WERI-Rb-1 (cell line): ENCODE results near the gene PLCG2.

ENCODE experiments used
- DNase-seq: peaks from one replicate; pipeline ENCODE4 v3.0.0-alpha.2; 2020
- H3K27ac ChIP-seq: fragments of 250-450 bp; sonication (Bioruptor Pico); 2 replicates; pipeline ENCODE4 v1.5.1; 2020; ENCODE audit warnings: mild to moderate bottlenecking, moderate library complexity
- H3K27me3 ChIP-seq: fragments of 250-450 bp; sonication (Bioruptor Pico); 2 replicates; pipeline ENCODE4 v1.5.1; 2021; ENCODE audit warnings: mild to moderate bottlenecking, low read depth, moderate library complexity; ENCODE audit not compliant: insufficient read depth, severe bottlenecking
- H3K36me3 ChIP-seq: fragments of 250-450 bp; sonication (Bioruptor Pico); 2 replicates; pipeline ENCODE4 v1.5.1; 2020; ENCODE audit warnings: mild to moderate bottlenecking, moderate library complexity
- H3K4me3 ChIP-seq: 2 replicates; pipeline ENCODE4 v1.5.1; 2011; ENCODE audit warnings: low read depth, mild to moderate bottlenecking, control low read depth, low read length
- H3K9me3 ChIP-seq: fragments of 250-450 bp; sonication (Bioruptor Pico); 2 replicates; pipeline ENCODE4 v1.5.1; 2021; ENCODE audit warnings: mild to moderate bottlenecking, moderate library complexity; ENCODE audit not compliant: severe bottlenecking
- CTCF ChIP-seq: IDR thresholded peaks from 2 replicates; pipeline ENCODE4 v1.5.1; 2011; ENCODE audit warnings: low read depth, mild to moderate bottlenecking, control low read depth, inconsistent platforms, low read length

The PLCG2 gene

GRCh38 chr16:81938326-81939163, 159.5 kb downstream of the PLCG2 start:
- DNase-seq, result no peak
- Histone ChIP-seq H3K4me3 (no peak overlapping the region), H3K9me3 (no peaks in the 10 kb centered on the region), H3K27me3 (no peaks in the 10 kb centered on the region), H3K36me3 (no peaks in the 10 kb centered on the region), H3K27ac (no peak overlapping the region)
- TF ChIP-seq CTCF, result no peak

- H3K27me3 ChIP-seq, result no peaks in the 10 kb centered on the region
- H3K27ac ChIP-seq, result no peak overlapping the region
- no peaks in the 10 kb centered on the region for H3K9me3 ChIP-seq
- H3K4me3 ChIP-seq, result no peak overlapping the region
- TF ChIP-seq CTCF, result peak; percentile 18; the same call in 1 of the 2 replicates
- no peaks in the 10 kb centered on the region for H3K36me3 ChIP-seq
- peak; percentile 7 for DNase-seq
Observed at GRCh38 chr16:81939164-81940056, 160.3 kb downstream of the PLCG2 start.

GRCh38 chr16:81940781-81941560, 161.9 kb downstream of the PLCG2 start:
- H3K9me3 ChIP-seq, result no peaks in the 10 kb centered on the region
- H3K36me3 ChIP-seq, result no peaks in the 10 kb centered on the region
- TF ChIP-seq CTCF, result no peak
- H3K27me3 ChIP-seq, result no peaks in the 10 kb centered on the region
- DNase-seq, result peak; percentile 21
- no peak overlapping the region for H3K27ac ChIP-seq
- no peak overlapping the region for H3K4me3 ChIP-seq

- H3K36me3 ChIP-seq, result no peaks in the 10 kb centered on the region
- H3K27me3 ChIP-seq, result no peaks in the 10 kb centered on the region
- no peaks in the 10 kb centered on the region for H3K9me3 ChIP-seq
- H3K4me3 ChIP-seq, result no peak overlapping the region
- DNase-seq, result peak; percentile 51
- H3K27ac ChIP-seq, result 0 out of 2 replicates have a peak overlapping the region, but pooled peaks have one; percentile 27
- TF ChIP-seq CTCF, result no peak
Observed at GRCh38 chr16:81942007-81942601, 163.0 kb downstream of the PLCG2 start.

- no peaks in the 10 kb centered on the region for H3K9me3 ChIP-seq
- H3K27ac ChIP-seq, result no peak overlapping the region
- H3K36me3 ChIP-seq, result no peaks in the 10 kb centered on the region
- no peak for DNase-seq
- H3K4me3 ChIP-seq, result no peak overlapping the region
- H3K27me3 ChIP-seq, result no peaks in the 10 kb centered on the region
- TF ChIP-seq CTCF, result no peak
Observed at GRCh38 chr16:81945665-81946064, 166.6 kb downstream of the PLCG2 start.
